ENCODE data around the gene TUBGCP3. TPM values are rescaled to one million over a fixed set of nuclear protein-coding genes. Genes with fewer than 3 reads are reported as not detected.
"Not testable (repeated sequence)": the region's sequence is repeated elsewhere in the genome, so short reads cannot be mapped to it uniquely, and the experiment has no call there.

TUBGCP3 gene
- polyA plus RNA-seq, 3 donors, result 27.8 to 40.6 (median 36.0) TPM

DNA sequence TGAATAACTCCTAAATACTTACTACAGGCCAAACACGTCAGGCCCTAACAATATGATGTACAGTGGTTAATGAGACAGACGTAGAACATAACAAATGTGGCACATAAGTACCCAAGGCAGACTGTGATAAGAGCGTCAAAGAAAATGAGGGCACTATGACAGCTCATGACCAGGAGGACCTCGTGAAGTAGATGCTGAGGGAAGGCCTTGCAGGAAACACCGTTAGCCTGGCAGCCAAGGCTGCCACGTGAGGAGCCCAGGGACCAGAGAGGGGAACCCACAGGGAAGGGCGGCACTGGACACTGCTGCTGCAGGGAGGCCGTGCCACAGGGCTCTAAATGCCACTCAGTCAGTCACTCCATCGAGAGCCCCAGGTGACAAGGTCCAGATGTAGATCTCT, 5.7 kb downstream of the TUBGCP3 start:
- DNase-seq, result no peak

DNA sequence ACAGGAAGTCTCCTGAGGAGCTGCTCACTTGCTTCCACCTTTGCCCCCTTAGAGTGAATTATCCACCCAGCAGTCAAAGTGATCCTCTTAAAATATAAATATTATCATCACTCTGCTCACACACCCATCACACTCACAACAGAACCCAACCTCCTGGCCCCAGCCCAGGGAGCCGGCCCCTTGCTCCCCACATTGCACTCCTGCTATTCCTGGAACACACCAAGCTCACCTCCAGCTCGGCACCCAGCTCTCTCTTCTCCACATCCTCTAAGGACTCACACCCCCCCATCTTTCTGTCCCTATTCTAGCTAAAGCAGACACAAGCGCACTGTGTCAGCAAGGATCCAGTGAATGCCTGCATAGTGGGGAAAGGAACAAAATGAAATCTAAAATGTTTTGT, 7.0 kb downstream of the TUBGCP3 start:
- no peak for DNase-seq

DNA sequence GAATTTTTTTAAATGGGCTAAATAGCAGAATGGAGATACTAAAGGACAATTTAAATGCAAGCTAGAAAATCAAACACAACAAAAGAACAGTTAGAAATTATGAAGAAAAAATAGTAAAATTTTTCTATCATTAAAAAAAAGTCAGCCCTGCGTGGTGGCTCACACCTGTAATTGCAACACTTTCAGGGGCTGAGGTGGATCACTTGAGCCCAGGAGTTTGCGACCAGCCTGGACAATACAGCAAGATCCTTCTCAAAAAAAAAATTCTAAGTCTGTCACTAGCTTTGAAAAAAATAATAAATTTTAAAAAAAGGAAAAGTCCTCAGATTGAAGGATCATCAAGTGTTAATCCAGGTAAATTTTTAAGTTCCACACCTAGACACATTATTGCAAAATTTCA, 7.7 kb downstream of the TUBGCP3 start:
- DNase-seq, result no peak

DNA sequence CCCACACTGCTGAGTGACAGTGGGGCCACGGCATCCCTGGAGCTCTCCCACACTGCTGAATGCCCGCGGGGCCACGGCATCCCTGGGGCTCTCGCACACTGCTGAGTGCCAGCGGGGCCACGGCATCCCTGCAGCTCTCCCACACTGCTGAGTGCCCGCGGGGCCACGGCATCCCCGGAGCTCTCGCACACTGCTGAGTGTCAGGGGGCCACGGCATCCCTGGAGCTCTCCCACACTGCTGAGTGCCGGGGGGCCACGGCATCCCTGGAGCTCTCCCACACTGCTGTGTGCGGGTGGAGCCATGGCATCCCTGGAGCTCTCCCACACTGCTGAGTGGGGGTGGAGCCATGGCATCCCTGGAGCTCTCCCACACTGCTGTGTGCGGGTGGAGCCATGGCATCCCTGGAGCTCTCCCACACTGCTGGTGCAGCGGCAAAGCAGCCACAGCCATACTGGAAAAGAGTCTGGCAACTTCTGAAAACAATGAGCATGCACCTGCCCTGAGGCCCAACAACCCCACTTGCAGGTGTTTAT, 8.6 kb downstream of the TUBGCP3 start:
- no peak for DNase-seq

DNA sequence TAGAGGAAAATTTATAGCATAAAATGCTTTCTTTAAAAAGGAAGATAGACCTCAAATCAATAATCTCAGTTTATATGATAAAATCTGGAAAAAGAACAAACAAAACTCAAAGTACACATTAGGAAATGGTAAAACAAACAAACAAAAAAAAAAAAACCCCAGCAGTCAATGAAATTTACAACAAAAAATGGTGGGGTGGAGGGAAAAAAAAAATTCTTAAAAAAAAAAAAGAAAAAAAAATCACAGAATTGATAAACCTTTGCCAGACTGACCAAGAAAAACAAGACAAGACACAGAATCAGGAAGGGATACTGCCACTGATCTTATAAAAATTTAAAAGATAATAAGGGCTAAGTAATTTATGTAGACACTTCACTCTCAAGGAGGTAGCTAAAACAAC, 11.2 kb downstream of the TUBGCP3 start:
- DNase-seq, result no peak

DNA sequence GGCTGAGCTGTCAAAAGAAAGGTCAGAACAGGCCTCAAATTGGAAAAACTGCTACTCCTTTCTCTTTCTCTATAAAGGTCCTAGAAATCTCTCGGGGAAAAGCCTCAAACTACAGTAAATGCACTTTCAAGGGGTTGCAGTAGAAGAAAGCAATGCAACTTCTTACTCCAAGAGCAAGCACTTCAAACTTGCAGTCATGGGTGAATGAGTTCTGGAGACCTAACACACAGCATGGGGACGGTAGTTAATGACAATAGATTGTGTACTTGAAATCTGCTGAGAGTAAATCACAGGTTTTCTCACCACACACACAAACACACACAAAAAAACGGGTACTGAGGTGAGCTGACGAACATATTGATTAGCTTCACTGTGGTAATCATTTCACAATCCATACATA, 11.8 kb downstream of the TUBGCP3 start:
- DNase-seq, result no peak

DNA sequence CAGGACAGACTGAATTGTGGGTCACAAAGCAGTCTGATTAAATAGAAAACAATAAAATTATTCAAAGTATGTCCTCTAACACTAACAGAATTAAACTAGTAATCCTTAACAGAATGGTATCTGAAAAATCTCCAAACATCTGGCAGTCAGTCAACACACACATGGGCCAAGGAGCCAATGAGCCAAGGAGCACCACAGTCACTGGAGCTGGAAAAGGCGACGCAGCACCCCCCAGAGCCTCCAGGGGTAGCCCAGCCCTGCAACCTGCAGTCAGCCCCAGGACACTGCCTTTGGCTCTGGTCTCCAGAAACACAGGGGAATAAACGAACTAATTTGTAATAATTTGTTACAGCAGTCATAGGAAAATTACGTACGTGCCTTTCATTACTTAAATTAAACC, 12.3 kb downstream of the TUBGCP3 start:
- no peak for DNase-seq

DNA sequence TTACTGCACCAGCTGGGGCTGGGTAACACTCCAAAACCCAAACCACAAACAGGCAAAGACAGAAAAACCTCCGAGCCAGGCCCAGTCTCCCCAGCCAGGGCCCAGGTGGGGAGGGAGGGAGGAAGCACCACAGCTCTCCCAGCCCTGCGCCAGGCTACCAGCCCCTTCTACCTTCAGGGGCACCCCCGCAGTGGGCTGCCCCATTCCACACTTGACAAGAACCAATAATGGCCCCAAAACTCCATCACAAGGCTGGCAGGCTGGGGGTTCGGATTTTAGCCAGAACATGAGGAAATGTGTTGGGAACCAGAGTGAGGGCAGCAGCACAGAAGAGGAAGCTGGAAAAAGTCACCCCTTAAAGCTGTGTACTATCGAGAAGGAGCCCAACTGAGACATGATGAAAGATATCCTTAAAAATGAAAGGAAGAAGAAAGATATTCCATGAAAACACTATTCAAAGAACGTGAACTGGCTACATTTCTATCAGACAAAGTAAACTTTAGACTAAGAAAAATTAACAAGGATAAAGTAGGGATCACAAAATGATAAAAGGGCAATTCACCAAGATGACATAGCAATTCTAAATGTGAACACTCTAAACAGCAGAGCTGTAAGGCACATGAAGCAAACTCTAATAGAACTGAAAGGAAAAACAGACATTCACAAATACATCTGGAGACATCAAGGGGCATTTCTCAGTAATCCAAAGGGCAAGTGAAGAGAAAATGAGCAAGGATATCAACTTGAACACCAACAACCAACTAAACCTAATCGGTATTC, 12.9 kb downstream of the TUBGCP3 start:
- no peak for DNase-seq

DNA sequence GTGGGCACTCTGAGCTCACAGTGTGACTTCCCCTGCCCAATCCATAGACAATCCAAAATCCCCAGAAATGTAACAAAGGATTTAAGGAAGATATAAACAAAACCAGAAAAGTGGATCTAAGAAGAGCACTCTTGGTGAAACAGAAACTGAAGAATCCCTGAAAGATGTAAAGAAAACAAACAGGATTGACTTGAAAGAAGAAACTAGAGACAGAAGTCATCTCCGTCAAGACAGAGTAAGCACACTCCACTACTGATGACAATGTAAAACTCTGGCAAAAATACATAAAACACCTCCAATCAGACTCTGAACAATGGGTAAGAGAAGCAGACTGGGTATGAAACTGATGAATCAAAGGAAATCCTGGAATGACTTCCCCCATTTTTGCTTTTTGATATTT, 13.5 kb downstream of the TUBGCP3 start:
- no peak for DNase-seq

DNA sequence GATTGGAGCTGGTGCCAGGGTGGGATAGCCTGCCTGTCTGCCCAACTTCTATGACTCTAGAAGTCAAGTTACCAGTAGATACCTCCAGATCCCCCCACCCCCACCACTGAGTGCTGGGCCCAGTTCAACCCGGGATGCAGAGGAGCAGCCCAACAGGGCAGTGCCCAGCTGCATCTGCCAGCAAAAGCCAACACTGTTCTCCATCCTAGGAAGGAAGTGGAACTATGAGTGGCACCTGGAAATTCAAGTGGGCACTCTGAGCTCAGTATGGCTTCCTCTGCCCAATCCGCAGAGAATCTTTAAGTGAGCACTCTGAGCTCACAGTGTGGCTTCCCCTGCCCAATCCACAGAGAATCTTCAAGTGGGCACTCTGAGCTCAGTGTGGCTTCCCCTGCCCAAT, 14.2 kb downstream of the TUBGCP3 start:
- DNase-seq, result no peak

DNA sequence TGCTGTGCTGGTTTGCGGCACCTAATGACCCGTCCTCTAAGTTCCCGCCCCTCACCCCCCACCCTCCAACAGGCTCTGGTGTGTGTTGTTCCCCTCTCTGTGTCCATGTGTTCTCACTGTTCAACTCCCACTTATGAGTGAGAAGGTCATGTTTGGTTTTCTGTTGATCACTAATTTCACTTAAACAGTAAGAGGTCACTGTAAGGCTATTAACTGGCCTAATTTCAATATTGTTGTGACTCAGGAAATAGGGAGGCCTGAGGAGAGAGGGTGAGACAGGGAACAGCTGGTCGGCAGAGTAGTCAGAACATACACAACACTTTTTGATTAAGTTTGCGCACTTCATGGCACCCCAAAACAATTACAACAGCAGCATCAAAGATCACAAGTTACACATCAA, 15.6 kb downstream of the TUBGCP3 start:
- no peak for DNase-seq

DNA sequence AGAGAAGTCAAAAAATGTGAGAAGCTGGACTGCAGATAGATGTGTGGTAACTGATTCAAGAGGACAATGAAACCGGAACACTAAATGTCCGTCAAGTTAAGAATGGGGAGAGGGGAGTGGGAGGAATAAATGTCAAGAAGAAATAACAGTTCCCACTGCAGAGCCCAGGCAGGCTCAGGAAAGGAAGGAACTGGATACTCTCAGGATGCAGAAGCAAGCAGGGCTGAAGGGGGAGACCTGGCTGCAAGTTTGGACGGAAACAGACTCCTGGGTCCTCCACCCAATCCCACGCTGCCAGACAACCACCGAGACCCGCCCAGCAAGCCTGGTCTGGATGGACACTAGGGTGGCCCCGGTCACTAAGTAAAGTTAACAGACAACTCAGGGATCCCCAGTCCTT, 18.1 kb downstream of the TUBGCP3 start:
- peak; percentile 60 for DNase-seq

DNA sequence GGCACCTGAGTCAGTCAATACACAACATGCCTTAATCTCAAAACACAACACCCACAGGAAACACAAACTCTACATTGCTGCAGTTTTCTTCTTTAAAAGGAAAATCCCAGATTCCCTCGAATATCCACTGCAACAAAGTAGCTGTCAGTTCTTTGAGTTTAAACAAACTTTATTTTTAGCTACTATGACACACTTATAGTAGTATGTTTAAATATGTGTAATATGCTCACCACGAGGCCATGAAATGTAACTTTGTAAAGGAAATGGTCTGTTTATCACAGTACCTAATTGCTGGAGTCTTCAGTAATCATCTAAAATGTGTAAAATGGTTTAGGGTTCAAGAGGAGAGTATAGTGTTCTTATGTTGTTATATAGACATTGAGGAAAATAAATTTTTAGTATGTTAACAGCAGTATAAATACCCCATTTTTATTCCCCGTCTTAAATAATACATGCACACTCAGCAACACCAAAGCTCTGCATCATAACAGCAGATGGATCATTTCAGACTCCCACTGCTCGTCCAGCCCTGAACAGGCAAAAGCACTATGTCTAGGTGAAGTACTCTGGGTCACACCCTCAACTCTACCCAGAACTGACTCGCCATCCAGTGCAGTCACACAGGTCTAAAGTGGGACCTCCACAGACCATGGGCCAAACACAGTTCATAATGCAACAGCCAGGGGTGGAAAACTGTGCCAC, 20.6 kb downstream of the TUBGCP3 start:
- DNase-seq, result no peak

DNA sequence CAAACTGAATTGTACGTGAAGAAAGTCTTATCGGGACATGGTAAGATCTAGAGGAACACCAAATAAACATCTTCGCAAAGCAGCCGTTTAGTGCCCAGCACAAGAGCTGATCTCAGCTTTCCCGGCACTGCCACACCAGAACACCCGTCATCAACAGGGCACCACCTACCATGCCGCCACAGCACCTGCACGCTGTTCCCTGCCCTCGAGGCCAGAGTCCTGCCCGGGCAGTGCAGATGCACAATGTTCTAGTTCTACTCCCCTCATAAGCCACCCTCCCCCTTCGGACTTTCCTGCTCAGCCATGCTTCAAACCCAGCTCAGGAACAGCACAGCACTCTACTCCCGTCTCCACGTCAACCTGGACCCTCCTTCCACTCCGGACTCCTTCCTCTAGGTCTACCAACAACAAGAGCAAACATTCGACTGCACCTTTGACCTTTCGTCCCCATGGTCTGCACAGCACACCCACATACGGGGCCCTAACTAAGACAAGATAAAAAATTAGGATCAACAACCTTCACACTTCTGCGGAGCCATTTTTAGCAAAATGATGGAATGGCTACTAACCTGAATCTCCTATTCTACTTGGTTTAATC, 25.1 kb downstream of the TUBGCP3 start:
- no peak for DNase-seq

DNA sequence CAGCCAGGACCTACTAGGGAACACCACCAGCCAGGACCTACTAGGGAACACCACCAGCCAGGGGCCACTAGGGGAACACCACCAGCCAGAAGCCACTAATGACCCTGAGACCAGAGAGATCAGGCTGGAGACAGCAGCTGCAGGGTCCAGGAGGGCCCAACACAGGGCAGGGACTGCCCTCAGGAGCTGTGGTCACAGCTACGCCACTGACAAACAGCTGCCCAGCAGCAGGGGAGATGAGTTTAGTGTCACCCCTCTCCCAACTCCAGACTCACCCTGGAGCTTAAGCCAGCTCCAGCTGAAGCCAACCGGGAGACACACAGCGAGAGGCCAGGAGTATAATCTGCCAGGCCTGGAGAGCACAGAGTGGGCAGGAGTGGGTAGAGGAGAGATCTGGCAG, 25.7 kb downstream of the TUBGCP3 start:
- no peak for DNase-seq

DNA sequence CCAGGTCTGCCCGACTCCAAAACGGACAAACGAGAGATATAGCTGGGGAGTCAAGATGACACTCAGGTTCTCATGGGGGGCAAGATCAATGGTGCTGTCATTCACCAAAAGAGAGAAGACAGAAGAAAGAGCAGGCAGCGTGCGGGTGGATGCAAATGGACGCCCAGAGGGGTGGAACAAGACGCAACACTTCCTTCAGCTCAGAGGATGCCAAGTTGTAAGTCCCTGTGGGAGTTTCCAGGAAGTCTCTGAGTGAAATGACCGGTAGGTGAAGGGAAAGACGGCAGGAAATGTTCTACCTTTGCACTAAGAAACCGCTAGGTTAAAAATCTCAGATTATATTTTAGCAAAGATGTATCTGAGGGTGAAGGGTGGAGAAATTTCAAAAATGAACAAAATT, 26.5 kb downstream of the TUBGCP3 start:
- no peak for DNase-seq

DNA sequence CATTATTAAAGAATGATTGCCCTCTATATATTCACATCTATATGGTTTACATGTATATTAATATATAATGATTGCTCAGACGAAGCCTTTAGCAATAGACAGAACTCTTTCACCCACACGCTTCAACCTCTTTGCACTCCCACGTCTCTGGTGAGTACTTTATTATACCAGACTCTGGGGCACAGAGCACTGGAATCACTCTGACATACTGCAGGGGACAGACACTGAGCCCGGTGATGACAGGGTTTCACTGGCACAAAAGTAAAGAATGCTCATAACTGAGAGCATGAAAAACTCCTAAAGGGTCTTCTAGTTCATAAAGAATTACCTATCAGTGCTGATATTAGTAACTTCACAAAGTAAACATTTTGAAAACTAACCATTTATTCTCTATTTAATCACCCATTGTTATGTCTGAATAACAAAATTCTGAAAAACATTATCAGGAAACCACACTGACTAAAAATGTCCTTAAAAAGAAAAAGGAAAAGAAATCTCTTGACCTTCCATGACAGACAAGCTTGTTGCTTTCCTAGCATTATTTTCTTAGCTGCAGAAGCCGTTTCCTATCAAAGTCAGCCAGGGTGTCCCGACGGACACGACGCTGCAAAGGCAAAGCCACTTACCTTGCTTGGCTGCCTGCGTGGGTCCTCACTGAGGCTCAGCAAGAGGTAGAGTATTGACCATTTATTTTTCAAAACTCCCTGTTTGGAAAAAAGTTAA, 29.1 kb downstream of the TUBGCP3 start:
- no peak for DNase-seq

DNA sequence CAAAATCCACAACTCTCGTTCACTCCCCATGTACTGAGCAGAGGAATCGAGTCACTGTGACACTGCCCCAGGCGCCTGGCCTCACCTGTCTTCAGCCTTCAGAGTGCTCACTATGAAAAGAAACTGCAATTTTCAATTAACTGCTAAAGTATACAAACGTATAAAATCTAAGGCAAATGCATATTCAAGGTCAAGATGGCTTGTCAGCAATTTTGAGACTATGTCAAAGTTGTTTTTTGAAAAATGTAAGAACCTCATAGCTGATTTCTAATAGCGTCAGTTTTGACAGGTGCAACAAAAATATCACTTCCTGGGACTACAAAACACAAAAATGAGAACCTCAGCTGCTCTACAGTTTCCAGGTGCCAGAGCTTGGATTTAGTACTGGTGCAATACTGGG, 31.4 kb downstream of the TUBGCP3 start:
- DNase-seq, result no peak

DNA sequence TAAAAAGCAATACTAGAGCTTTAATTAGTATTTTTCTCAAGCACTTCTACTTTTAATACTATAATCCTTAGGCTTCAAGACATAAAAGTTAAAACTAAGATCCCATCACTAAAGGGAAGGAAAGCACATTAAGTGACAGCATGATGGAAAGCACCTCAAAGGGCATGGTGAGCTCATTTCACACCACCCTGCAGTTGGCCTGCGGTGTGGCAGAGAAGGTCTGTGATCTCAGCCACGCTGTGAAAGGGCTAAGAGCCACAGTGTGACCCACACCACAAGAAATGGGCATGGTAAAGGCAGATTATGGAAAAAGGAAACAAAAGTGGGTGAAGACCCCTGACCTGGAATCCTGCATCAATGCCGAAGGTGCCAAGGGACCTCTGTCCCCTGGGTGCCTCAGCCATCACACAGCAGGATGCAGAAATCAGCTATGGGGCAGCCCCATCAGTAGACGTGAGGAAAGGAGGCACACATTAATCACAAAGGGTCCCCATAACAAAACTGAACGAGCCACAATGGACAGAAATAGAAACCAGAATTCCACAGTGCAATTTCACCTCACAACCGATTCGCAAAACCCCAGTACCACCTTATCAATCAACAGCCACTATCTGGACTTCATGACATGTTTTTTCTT, 33.6 kb downstream of the TUBGCP3 start:
- DNase-seq, result no peak

DNA sequence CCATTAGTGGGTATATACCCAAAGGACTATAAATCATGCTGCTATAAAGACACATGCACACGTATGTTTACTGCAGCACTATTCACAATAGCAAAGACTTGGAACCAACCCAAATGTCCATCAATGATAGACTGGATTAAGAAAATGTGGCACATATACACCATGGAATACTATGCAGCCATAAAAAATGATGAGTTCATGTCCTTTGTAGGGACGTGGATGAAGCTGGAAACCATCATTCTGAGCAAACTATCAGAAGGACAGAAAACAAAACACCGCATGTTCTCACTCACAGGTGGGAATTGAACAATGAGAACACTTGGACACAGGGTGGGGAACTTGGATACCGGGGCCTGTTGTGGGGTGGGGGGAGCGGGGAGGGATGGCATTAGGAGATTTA, 39.0 kb downstream of the TUBGCP3 start:
- DNase-seq, result not testable (repeated sequence)

DNA sequence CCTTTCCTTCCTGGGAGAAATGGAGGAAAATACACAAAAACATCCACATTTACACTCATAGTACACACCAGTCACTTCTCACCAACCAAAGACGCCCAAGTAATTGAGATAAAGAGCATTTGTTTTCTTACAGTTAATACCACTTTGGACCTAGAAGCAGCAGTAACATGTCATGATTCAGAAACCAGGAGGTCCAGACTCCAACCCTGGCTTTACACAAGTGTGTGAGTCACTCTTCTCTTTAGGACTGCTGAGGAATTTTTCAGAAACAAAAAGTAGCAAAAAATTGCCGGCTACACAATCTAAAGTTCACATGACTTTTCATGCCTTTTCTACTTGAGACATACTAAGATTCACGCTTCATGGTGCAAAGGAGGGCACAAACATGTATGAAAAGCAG, 42.1 kb downstream of the TUBGCP3 start:
- DNase-seq, result no peak

Measured in renal pelvis (tissue), 4 donors.